GM23338 (cell line): ENCODE data around the gene C10orf71.

Source experiments
- CTCF ChIP-seq, 2 experiments: fragments of 200-600 bp in 1 of 2; sonication (generic) in 1 of 2; conservative IDR thresholded peaks; 2 replicates each; pipeline versions ENCODE4 v1.5.1 to v1.6.1; 2016 to 2017; ENCODE audit warnings: antibody characterized with exemption in 2 of 2, low read depth in 2 of 2, mild to moderate bottlenecking in 2 of 2, moderate library complexity in 1 of 2
- EZH2 ChIP-seq: fragments of 200-600 bp; sonication (generic); IDR thresholded peaks from one replicate; pipeline ENCODE4 v1.8.0; 2017; ENCODE audit warnings: antibody characterized with exemption, mild to moderate bottlenecking, low read depth; ENCODE audit not compliant: unreplicated experiment
- ZNF114 ChIP-seq: fragments of 250-450 bp; sonication (Bioruptor Pico); IDR thresholded peaks from 2 replicates; pipeline ENCODE4 v1.5.0; 2020; ENCODE audit warnings: mild to moderate bottlenecking, moderate library complexity
- ZNF331 ChIP-seq: fragments of 250-450 bp; sonication (Bioruptor Pico); IDR thresholded peaks from 2 replicates; pipeline ENCODE4 v1.5.0; 2020; ENCODE audit warnings: low read depth, mild to moderate bottlenecking, moderate library complexity

- TF ChIP-seq CTCF (conservative IDR thresholded peaks at IDR 0.05; ENCODE audit: low read depth in 2 of 2) (no peak), ZNF114 (CRISPR knock-in tag) (no peak), ZNF331 (CRISPR knock-in tag) (no peak), EZH2 (no peak)
Measured at GRCh38 chr10:49329146-49329505, 30.2 kb downstream of the C10orf71 start.
